Measurements from ENCODE around the gene FNDC3B.
A peak's percentile ranks its signal among the peaks of the same experiment; 100 is the strongest.

The FNDC3B gene

GRCh38 chr3:172059532-172059931, 20.2 kb downstream of the FNDC3B start:
- DNase-seq: no peak
- no peaks in the 10 kb centered on the region for H3K9me3 Mint-ChIP-seq
- no peak overlapping the region for H3K27ac Mint-ChIP-seq
- H3K4me3 Mint-ChIP-seq: no peak overlapping the region
- no peak for ATAC-seq
- no peaks in the 10 kb centered on the region for H3K27me3 Mint-ChIP-seq
- peaks cover 35% of the 10 kb centered on the region for H3K4me1 Mint-ChIP-seq

GRCh38 chr3:172060234-172060633, 20.9 kb downstream of the FNDC3B start:
- H3K27ac Mint-ChIP-seq: no peak overlapping the region
- no peaks in the 10 kb centered on the region for H3K27me3 Mint-ChIP-seq
- no peaks in the 10 kb centered on the region for H3K9me3 Mint-ChIP-seq
- H3K4me3 Mint-ChIP-seq: no peak overlapping the region
- no peak for ATAC-seq
- no peak for DNase-seq
- H3K4me1 Mint-ChIP-seq: peaks cover 32% of the 10 kb centered on the region

- Mint-ChIP-seq H3K4me3 (no peak overlapping the region), H3K27me3 (no peaks in the 10 kb centered on the region), H3K4me1 (peaks cover 31% of the 10 kb centered on the region), H3K9me3 (no peaks in the 10 kb centered on the region), H3K27ac (no peak overlapping the region)
- DNase-seq (no peak), ATAC-seq (peak; percentile 84)
Observed at GRCh38 chr3:172061724-172062184, 22.4 kb downstream of the FNDC3B start.

GRCh38 chr3:172062761-172063160, 23.4 kb downstream of the FNDC3B start:
- Mint-ChIP-seq H3K9me3 (no peaks in the 10 kb centered on the region), H3K4me1 (peaks cover 35% of the 10 kb centered on the region), H3K4me3 (no peak overlapping the region), H3K27ac (no peak overlapping the region), H3K27me3 (no peaks in the 10 kb centered on the region)
- ATAC-seq: no peak
- no peak for DNase-seq

- H3K4me3 Mint-ChIP-seq: no peak overlapping the region
- no peaks in the 10 kb centered on the region for H3K27me3 Mint-ChIP-seq
- no peak for ATAC-seq
- H3K27ac Mint-ChIP-seq: no peak overlapping the region
- no peak for DNase-seq
- no peaks in the 10 kb centered on the region for H3K9me3 Mint-ChIP-seq
- peaks cover 40% of the 10 kb centered on the region for H3K4me1 Mint-ChIP-seq
Observed at GRCh38 chr3:172063456-172064432, 24.4 kb downstream of the FNDC3B start.

GRCh38 chr3:172065527-172065926, 26.1 kb downstream of the FNDC3B start:
- Mint-ChIP-seq H3K9me3 (no peaks in the 10 kb centered on the region), H3K27me3 (no peaks in the 10 kb centered on the region), H3K27ac (no peak overlapping the region), H3K4me3 (no peak overlapping the region), H3K4me1 (peaks cover 40% of the 10 kb centered on the region)
- no peak for ATAC-seq
- no peak for DNase-seq

GRCh38 chr3:172065967-172066762, 26.8 kb downstream of the FNDC3B start:
- Mint-ChIP-seq H3K4me3 (no peak overlapping the region), H3K27ac (no peak overlapping the region), H3K4me1 (peaks cover 40% of the 10 kb centered on the region), H3K27me3 (no peaks in the 10 kb centered on the region), H3K9me3 (no peaks in the 10 kb centered on the region)
- DNase-seq: no peak
- ATAC-seq: no peak

- peak overlapping the region in 1 of 2 donors; percentile 29 for H3K4me3 Mint-ChIP-seq
- ATAC-seq: no peak
- no peaks in the 10 kb centered on the region for H3K9me3 Mint-ChIP-seq
- H3K27ac Mint-ChIP-seq: peak overlapping the region in 1 of 2 donors; percentile 25
- H3K27me3 Mint-ChIP-seq: no peaks in the 10 kb centered on the region
- peaks cover 31% of the 10 kb centered on the region for H3K4me1 Mint-ChIP-seq
- no peak for DNase-seq
Observed at GRCh38 chr3:172066880-172067796, 27.8 kb downstream of the FNDC3B start.

GRCh38 chr3:172067837-172068440, 28.6 kb downstream of the FNDC3B start:
- H3K27me3 Mint-ChIP-seq: no peaks in the 10 kb centered on the region
- ATAC-seq: no peak
- H3K4me1 Mint-ChIP-seq: peaks cover 28% of the 10 kb centered on the region
- H3K9me3 Mint-ChIP-seq: no peaks in the 10 kb centered on the region
- H3K27ac Mint-ChIP-seq: peak overlapping the region in 1 of 2 donors; percentile 21
- no peak overlapping the region for H3K4me3 Mint-ChIP-seq
- DNase-seq: no peak

GRCh38 chr3:172068977-172069376, 29.6 kb downstream of the FNDC3B start:
- H3K9me3 Mint-ChIP-seq: no peaks in the 10 kb centered on the region
- no peak for ATAC-seq
- H3K4me1 Mint-ChIP-seq: peaks cover 28% of the 10 kb centered on the region
- no peak for DNase-seq
- H3K27me3 Mint-ChIP-seq: no peaks in the 10 kb centered on the region
- no peak overlapping the region for H3K4me3 Mint-ChIP-seq
- no peak overlapping the region for H3K27ac Mint-ChIP-seq

- H3K9me3 Mint-ChIP-seq: no peaks in the 10 kb centered on the region
- H3K27me3 Mint-ChIP-seq: no peaks in the 10 kb centered on the region
- DNase-seq: no peak
- peaks cover 28% of the 10 kb centered on the region for H3K4me1 Mint-ChIP-seq
- ATAC-seq: no peak
- H3K4me3 Mint-ChIP-seq: no peak overlapping the region
- H3K27ac Mint-ChIP-seq: peak overlapping the region in 1 of 2 donors; percentile 49
Observed at GRCh38 chr3:172069478-172069877, 30.1 kb downstream of the FNDC3B start.

GRCh38 chr3:172070269-172070668, 30.9 kb downstream of the FNDC3B start:
- Mint-ChIP-seq H3K9me3 (no peaks in the 10 kb centered on the region), H3K27ac (no peak overlapping the region), H3K4me1 (peaks cover 28% of the 10 kb centered on the region), H3K4me3 (no peak overlapping the region), H3K27me3 (no peaks in the 10 kb centered on the region)
- DNase-seq (no peak), ATAC-seq (no peak)

GRCh38 chr3:172070802-172071201, 31.4 kb downstream of the FNDC3B start:
- DNase-seq (no peak), ATAC-seq (no peak)
- H3K4me3 Mint-ChIP-seq: no peak overlapping the region
- H3K4me1 Mint-ChIP-seq: peaks cover 25% of the 10 kb centered on the region
- no peak overlapping the region for H3K27ac Mint-ChIP-seq
- H3K27me3 Mint-ChIP-seq: no peaks in the 10 kb centered on the region
- no peaks in the 10 kb centered on the region for H3K9me3 Mint-ChIP-seq

GRCh38 chr3:172071780-172072330, 32.5 kb downstream of the FNDC3B start:
- H3K27ac Mint-ChIP-seq: no peak overlapping the region
- H3K4me1 Mint-ChIP-seq: peaks cover 14% of the 10 kb centered on the region
- no peaks in the 10 kb centered on the region for H3K27me3 Mint-ChIP-seq
- no peak for DNase-seq
- no peaks in the 10 kb centered on the region for H3K9me3 Mint-ChIP-seq
- no peak overlapping the region for H3K4me3 Mint-ChIP-seq
- ATAC-seq: no peak

Measured in stimulated activated naive CD8-positive, alpha-beta T cell treated with anti-CD3 and anti-CD28 coated beads, Interleukin-15, amount 100 ng/mL, for 72 hours (primary cell).